HepG2 (cell line): ENCODE results near the gene JOSD1. TPM values are rescaled to one million over a fixed set of nuclear protein-coding genes. Genes with fewer than 3 reads are reported as not detected.

Experiments
- ATAC-seq: fragments of 200-7000 bp; cut with Tn5 transposase; 3 replicates; pipeline ENCODE4 v1.9.1; 2020; ENCODE audit warnings: mild to moderate bottlenecking, moderate library complexity
- BruUV-seq: library from RNA; stranded (reverse); fragments of 400-500 nt; replicated peaks from 2 replicates; lab custom pipeline; 2021; lab: Mats Ljungman, UMichigan
- CTCF ChIA-PET: fragments of 300-600 bp; formaldehyde crosslinking; extraction: SDS; loops from one replicate; lab custom pipeline; 2021; ENCODE audit warnings: low total read pairs, inconsistent platforms, low intra/inter-chr PET ratio; lab: Yijun Ruan, JAX
- POLR2A ChIA-PET: fragments of 350-600 bp; sonication (Branson Sonifier 250); formaldehyde crosslinking; loops from one replicate; lab custom pipeline; 2020; ENCODE audit warnings: antibody characterized with exemption, inconsistent platforms; lab: Yijun Ruan, JAX
- DNase-seq: peaks from one replicate; pipeline ENCODE4 v3.0.0-alpha.2; 2015; ENCODE audit warnings: low spot score
- FAIRE-seq: peaks from 3 replicates; lab custom pipeline; 2011; peaks lifted over from hg19 to GRCh38; lab: Jason Lieb, UNC
- H2AFZ ChIP-seq: one replicate; pipeline ENCODE4 v1.6.1; 2011; ENCODE audit warnings: low read length, inconsistent platforms
- H3K27ac ChIP-seq: fragments of 300-600 bp; 3 replicates; pipeline ENCODE4 v1.8.0; 2011; ENCODE audit warnings: mixed run types, mild to moderate bottlenecking, mixed read lengths, low read length, inconsistent platforms; ENCODE audit not compliant: insufficient read depth; ENCODE audit errors: extremely low read length
- H3K27me3 ChIP-seq, 2 experiments: fragments of 200-600 bp in 1 of 2; 2 replicates in 1 of 2; 3 replicates in 1 of 2; pipeline versions ENCODE4 v1.6.0 to v1.8.0; 2011; ENCODE audit warnings: low read length in 2 of 2, mild to moderate bottlenecking in 2 of 2, moderate library complexity in 2 of 2, inconsistent platforms in 1 of 2; ENCODE audit not compliant: insufficient read depth in 2 of 2, control insufficient read depth in 1 of 2
- H3K36me3 ChIP-seq, 2 experiments: fragments of 200-600 bp in 1 of 2; replicated peaks in 1 of 2; 2 replicates in 1 of 2; 3 replicates in 1 of 2; pipeline versions ENCODE4 v1.5.1 to v1.8.0; 2011; ENCODE audit warnings: low read length in 2 of 2, inconsistent platforms in 1 of 2; ENCODE audit not compliant: insufficient read depth in 2 of 2, control insufficient read depth in 1 of 2
- H3K4me1 ChIP-seq: 2 replicates; pipeline ENCODE4 v1.5.1; 2012; ENCODE audit warnings: low read length, inconsistent platforms; ENCODE audit not compliant: insufficient read depth
- H3K4me2 ChIP-seq: 2 replicates; pipeline ENCODE4 v1.6.0; 2011; ENCODE audit warnings: low read depth, low read length, inconsistent platforms
- H3K4me3 ChIP-seq, 3 experiments: fragments of 200-600 bp in 1 of 3; sonication (generic), shearing (Covaris generic) in 1 of 3; replicated peaks in 1 of 3; 2 replicates each; pipeline ENCODE4 v1.5.1; 2011 to 2016; ENCODE audit warnings: low read length in 3 of 3, inconsistent platforms in 2 of 3, low read depth in 2 of 3, mild to moderate bottlenecking in 2 of 3, control low read depth in 1 of 3, mixed read lengths in 1 of 3; ENCODE audit not compliant: insufficient read depth in 1 of 3
- H3K79me2 ChIP-seq: one replicate; pipeline ENCODE4 v1.6.1; 2011; ENCODE audit warnings: low read length, inconsistent platforms; ENCODE audit not compliant: insufficient read depth
- H3K9ac ChIP-seq: 2 replicates; pipeline ENCODE4 v1.6.0; 2011; ENCODE audit warnings: mild to moderate bottlenecking, low read depth, low read length, inconsistent platforms; ENCODE audit not compliant: insufficient read depth
- H3K9me3 ChIP-seq: 2 replicates; pipeline ENCODE4 v1.5.1; 2012; ENCODE audit warnings: mild to moderate bottlenecking, low read length
- H4K20me1 ChIP-seq: 2 replicates; pipeline ENCODE4 v1.6.0; 2011; ENCODE audit warnings: inconsistent platforms, mild to moderate bottlenecking, low read length, moderate library complexity; ENCODE audit not compliant: insufficient read depth
- AFF4 ChIP-seq: sonication (generic); formaldehyde crosslinking; IDR thresholded peaks from 2 replicates; pipeline ENCODE4 v1.4.0; 2020; ENCODE audit warnings: missing genetic modification reagents
- AGO1 ChIP-seq: fragments of 200-400 bp; formaldehyde crosslinking; IDR thresholded peaks from 2 replicates; pipeline ENCODE4 v1.6.1; 2017; ENCODE audit warnings: mild to moderate bottlenecking, low read depth, low read length, moderate library complexity; ENCODE audit not compliant: poor library complexity, severe bottlenecking
- AGO2 ChIP-seq: fragments of 200-400 bp; formaldehyde crosslinking; optimal IDR thresholded peaks from 2 replicates; pipeline ENCODE3; 2017; ENCODE audit warnings: mild to moderate bottlenecking, low read depth, low read length, moderate library complexity
- BRCA1 ChIP-seq: sonication (generic); formaldehyde crosslinking; IDR thresholded peaks from 2 replicates; pipeline ENCODE4 v1.4.0; 2020; ENCODE audit warnings: missing genetic modification reagents
- CHD4 ChIP-seq: fragments of 200-600 bp; sonication (generic); IDR thresholded peaks from 2 replicates; pipeline ENCODE4 v1.7.0; 2017; ENCODE audit warnings: mild to moderate bottlenecking, low read length, borderline replicate concordance
- PATZ1 ChIP-seq: sonication (generic); formaldehyde crosslinking; IDR thresholded peaks from 2 replicates; pipeline ENCODE4 v1.4.0; 2020; ENCODE audit warnings: missing genetic modification reagents
- PHB2 ChIP-seq: fragments of 450-650 bp; IDR thresholded peaks from 2 replicates; pipeline ENCODE4 v1.6.1; 2018; ENCODE audit not compliant: partially characterized antibody
- POLR2AphosphoS2 ChIP-seq: IDR thresholded peaks from 2 replicates; pipeline ENCODE4 v1.6.1; 2011; ENCODE audit warnings: low read depth, low read length, improper control_type of control experiment
- PRPF4 ChIP-seq: fragments of 200-400 bp; formaldehyde crosslinking; IDR thresholded peaks from 2 replicates; pipeline ENCODE4 v1.6.1; 2016; ENCODE audit warnings: low read length, low read depth; ENCODE audit not compliant: poor library complexity, severe bottlenecking
- ZNF615 ChIP-seq: sonication (generic); formaldehyde crosslinking; IDR thresholded peaks from 2 replicates; pipeline ENCODE4 v1.5.0; 2020; ENCODE audit warnings: mild to moderate bottlenecking, missing genetic modification reagents, borderline replicate concordance
- WGBS: methylation state at CpG from one replicate; pipeline ENCODE4 v1.1.6; 2017; ENCODE audit warnings: low lambda C conversion rate; 5-methylcytosine and 5-hydroxymethylcytosine counted together
- in situ Hi-C: cut with HindIII; loops from 2 replicates; pipeline ENCODE4 v1.10.0; 2017; ENCODE audit warnings: low pct_unique_long_range_greater_than_20kb; ENCODE audit not compliant: extremely low pct_ligation_motif_present
- intact Hi-C: fragments of 100-400 bp; cut with micrococcal nuclease; formaldehyde crosslinking; loops from one replicate; pipeline ENCODE4 v1.10.0; 2022; ENCODE audit not compliant: unreplicated experiment
- polyA plus RNA-seq, 8 experiments: library from polyadenylated mRNA; depleted of rRNA in 3 of 8; stranded (reverse) in 7 of 8; unstranded in 1 of 8; fragments of >200 nt; fragmentation: Illumina TruSeq in 4 of 8; extraction: Trizol in 4 of 8; gene quantifications; 2 replicates each; pipeline versions ENCODE4 v1.2.1 to v1.2.3, GENCODE V29; 2011 to 2016; ENCODE audit warnings: low read depth in 4 of 8, missing spikeins in 1 of 8, mixed read lengths in 1 of 8; ENCODE audit not compliant: insufficient read depth in 1 of 8
- total RNA-seq, 5 experiments: library from RNA; depleted of rRNA; stranded (reverse); fragments of >200 nt; fragmentation: Illumina TruSeq; extraction: Trizol; gene quantifications; 2 replicates each; pipeline ENCODE4 v1.2.3, GENCODE V29; 2016; ENCODE audit warnings: low read depth in 1 of 5
- TF ChIP-seq, protein P1 (sequence below): sonication (generic); formaldehyde crosslinking; IDR thresholded peaks from 2 replicates; pipeline ENCODE4 v1.5.1; 2020; ENCODE audit warnings: missing genetic modification reagents, mild to moderate bottlenecking, borderline replicate concordance

Gene JOSD1
- total and polyA plus RNA-seq, 2 of the 13 experiments (the other 11 are each of a cell fraction or from before 2014, with no cell fraction given), result 31.7 to 38.4 TPM

- ATAC-seq, result no peak
- H2AFZ ChIP-seq, result no peak overlapping the region
- intact Hi-C loops (no loop called here), in situ Hi-C loops (no loop called here)
- no peak for FAIRE-seq
- WGBS, result 99% methylated on average over 9 of the region's 15 CpGs
- ChIA-PET CTCF (no interaction called here), POLR2A (no interaction called here)
- H3K4me1 ChIP-seq, result peaks cover 9% of the 10 kb centered on the region
- no TSS peak for BruUV-seq
- no peaks in the 10 kb centered on the region for H3K9me3 ChIP-seq
- H3K27me3 ChIP-seq, result no peaks in the 10 kb centered on the region
- H3K4me3 ChIP-seq, result no peak overlapping the region
- no peak for TF ChIP-seq ZNF615
- no peak for TF ChIP-seq PATZ1 (CRISPR knock-in tag)
- TF ChIP-seq, protein P1, sequence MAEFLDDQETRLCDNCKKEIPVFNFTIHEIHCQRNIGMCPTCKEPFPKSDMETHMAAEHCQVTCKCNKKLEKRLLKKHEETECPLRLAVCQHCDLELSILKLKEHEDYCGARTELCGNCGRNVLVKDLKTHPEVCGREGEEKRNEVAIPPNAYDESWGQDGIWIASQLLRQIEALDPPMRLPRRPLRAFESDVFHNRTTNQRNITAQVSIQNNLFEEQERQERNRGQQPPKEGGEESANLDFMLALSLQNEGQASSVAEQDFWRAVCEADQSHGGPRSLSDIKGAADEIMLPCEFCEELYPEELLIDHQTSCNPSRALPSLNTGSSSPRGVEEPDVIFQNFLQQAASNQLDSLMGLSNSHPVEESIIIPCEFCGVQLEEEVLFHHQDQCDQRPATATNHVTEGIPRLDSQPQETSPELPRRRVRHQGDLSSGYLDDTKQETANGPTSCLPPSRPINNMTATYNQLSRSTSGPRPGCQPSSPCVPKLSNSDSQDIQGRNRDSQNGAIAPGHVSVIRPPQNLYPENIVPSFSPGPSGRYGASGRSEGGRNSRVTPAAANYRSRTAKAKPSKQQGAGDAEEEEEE, result no peak
- TF ChIP-seq AFF4, result no peak
- TF ChIP-seq AGO1, result peak; percentile 62
- no peak for TF ChIP-seq PHB2
- peak; percentile 49 for TF ChIP-seq AGO2
- TF ChIP-seq POLR2AphosphoS2, result 0 out of 2 replicates have a peak, but pooled peaks have one; percentile 19
- TF ChIP-seq PRPF4, result no peak
- no peak for TF ChIP-seq BRCA1 (CRISPR knock-in tag)
- TF ChIP-seq CHD4, result no peak
- no peak overlapping the region for H3K27ac ChIP-seq
- no peak for DNase-seq
- no peak overlapping the region for H3K9ac ChIP-seq
- H3K36me3 ChIP-seq, result peaks cover 54 to 87% of the 10 kb centered on the region in 2 experiments
- H3K4me2 ChIP-seq, result no peak overlapping the region
- H3K79me2 ChIP-seq, result no peaks in the 10 kb centered on the region
- H4K20me1 ChIP-seq, result no peaks in the 10 kb centered on the region
Observed at GRCh38 chr22:38740116-38740723, 39.5 kb upstream of the JOSD1 start.
